HK-2 (cell line): ENCODE results near the gene MOV10L1.

Source experiments
- DNase-seq: peaks from one replicate; pipeline ENCODE4 v3.0.0-alpha.2; 2018; ENCODE audit not compliant: unreplicated experiment

MOV10L1 gene

GRCh38 chr22:50189849-50190181 is 100.0 kb downstream of the MOV10L1 start:
- DNase-seq: no peak

DNA sequence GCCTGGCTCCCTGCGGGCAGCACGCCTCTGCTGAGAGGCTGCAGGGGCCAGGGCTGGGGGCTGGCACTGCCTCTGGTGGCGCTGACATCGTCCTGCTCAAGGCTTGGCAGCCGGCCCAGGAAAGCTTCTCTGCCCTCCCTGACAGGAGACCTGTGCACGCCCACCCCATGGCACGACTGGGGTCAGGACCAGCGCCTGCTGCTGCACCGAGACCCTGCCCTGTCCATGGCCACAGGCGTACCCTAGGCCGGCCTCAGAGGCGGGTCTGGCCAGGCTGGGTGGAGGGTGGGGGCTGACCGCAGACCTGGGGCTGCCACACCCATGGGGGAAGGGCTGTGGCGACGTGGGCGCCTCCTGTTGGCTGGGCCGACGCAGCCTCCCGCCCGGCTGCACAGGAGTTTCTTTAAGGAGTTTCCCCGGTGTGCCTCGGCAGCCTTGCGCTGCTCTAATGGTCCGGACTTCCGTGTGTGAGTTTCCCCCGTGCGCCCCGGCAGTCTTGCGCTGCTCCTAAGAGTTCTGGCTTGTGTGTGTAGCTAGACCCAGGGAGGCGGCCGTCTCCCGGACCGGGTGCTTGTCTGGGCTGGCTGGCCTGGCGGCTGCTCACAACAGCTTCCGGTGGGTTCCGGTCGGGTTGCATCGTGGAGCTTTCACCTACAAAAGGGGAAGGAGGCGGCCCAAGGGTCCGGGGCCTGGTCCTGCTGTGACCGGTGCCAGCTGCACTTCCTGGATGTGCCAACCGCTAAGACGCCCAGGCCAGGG is 100.6 kb downstream of the MOV10L1 start:
- peak; percentile 82 for DNase-seq

GRCh38 chr22:50190941-50191741 is 101.3 kb downstream of the MOV10L1 start:
- DNase-seq: no peak

DNA sequence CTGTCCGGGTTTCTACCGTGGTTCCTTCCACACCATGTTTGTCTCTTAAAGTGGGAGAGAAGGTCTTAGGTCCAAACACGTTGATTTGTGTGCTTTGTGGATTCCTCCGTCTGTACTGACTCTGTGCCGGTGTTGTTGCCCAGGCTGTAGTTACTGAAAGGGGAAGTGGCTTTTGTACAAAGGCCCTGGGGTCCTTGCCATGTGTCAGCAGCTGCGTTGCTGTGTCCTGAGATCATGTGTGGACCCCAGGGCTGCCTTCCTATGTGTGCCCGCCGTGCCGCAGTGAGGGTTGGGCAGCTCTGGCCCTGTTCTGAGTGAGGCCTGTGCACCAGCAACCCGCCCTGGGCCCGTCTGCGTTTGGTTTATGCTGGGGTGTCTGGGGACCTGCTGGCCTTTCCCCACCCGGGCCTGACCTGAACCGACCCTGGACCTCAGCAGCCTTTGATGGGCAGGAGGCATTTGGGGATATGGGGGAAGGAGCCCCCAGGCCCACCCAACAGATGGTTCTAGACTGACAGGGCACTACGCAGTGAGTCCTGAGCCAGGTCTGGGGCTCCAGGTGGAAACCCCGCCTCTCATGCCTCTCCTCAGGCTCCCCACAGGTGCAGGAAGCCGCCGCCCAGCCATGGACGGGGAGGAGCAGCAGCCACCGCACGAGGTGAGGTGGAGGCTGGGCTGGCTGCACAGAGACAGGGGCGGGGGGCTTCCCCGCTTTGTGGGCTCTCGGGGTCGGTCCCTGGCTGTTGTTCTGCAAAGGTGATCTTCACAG is 102.8 kb downstream of the MOV10L1 start:
- no peak for DNase-seq

- no peak for DNase-seq
These were observed 103.8 kb downstream of the MOV10L1 start for GRCh38 chr22:50193621-50194020.

- no peak for DNase-seq
These were observed 104.4 kb downstream of the MOV10L1 start for GRCh38 chr22:50194037-50194805.

GRCh38 chr22:50196256-50196655 is 106.5 kb downstream of the MOV10L1 start:
- no peak for DNase-seq

DNA sequence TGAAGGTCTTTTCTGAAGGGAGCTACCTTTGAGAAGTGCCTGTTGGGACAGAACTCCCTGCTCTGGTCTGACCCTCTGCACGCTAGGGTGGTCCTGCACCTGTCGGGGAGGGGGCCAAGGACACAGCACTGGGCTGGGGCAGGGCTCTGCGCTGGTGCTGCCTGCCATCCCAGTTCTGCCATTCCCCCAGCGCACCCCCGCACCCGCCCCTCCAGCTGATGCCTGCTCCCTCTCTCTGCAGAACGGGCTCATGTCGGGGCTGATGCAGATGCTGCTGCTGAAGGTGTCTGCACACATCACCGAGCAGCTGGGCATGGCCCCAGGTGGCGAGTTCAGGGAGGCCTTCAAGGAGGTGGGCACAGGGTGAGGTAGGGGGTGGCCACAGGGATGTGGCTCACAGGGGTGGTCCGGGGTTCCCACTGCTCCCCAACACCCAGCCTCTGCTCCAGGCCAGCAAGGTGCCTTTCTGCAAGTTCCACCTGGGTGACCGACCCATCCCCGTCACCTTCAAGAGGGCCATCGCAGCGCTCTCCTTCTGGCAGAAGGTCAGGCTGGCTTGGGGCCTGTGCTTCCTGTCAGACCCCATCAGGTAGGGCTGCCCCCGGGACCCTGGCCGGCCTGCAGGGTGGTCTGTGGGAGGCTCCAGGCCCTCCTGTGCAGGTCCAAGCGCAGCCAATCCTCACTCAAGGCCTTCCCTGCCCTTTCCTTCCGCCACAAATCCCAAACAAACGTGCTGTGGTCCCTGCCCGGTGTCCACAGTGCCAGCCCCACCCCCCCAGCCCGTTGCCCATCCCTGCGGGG is 107.4 kb downstream of the MOV10L1 start:
- DNase-seq: no peak

GRCh38 chr22:50197856-50198623 is 108.2 kb downstream of the MOV10L1 start:
- no peak for DNase-seq

DNA sequence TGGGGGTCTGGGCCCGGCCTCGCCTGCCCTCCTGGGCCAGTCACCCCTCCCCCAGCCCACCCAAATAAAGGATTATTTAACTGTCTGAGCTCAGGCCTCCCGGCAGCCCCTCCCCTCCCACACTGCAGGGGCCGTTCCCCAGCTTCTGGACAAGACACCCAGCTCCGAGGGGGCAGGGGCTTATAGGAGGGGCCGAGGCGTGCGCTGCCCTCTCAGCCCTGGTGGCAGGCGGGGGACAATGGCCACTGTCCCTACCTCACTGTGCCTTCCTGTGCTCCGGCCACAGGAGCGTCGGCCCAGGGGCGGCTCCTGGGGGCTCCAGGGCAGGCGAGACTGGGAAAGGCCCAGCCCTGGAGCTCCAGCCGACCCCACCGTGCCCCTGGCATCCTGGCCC is 108.8 kb downstream of the MOV10L1 start:
- no peak for DNase-seq

- no peak for DNase-seq
These were observed 109.5 kb downstream of the MOV10L1 start for GRCh38 chr22:50199251-50199721.

- DNase-seq: peak; percentile 31
These were observed 110.1 kb downstream of the MOV10L1 start for GRCh38 chr22:50199829-50200460.

DNA sequence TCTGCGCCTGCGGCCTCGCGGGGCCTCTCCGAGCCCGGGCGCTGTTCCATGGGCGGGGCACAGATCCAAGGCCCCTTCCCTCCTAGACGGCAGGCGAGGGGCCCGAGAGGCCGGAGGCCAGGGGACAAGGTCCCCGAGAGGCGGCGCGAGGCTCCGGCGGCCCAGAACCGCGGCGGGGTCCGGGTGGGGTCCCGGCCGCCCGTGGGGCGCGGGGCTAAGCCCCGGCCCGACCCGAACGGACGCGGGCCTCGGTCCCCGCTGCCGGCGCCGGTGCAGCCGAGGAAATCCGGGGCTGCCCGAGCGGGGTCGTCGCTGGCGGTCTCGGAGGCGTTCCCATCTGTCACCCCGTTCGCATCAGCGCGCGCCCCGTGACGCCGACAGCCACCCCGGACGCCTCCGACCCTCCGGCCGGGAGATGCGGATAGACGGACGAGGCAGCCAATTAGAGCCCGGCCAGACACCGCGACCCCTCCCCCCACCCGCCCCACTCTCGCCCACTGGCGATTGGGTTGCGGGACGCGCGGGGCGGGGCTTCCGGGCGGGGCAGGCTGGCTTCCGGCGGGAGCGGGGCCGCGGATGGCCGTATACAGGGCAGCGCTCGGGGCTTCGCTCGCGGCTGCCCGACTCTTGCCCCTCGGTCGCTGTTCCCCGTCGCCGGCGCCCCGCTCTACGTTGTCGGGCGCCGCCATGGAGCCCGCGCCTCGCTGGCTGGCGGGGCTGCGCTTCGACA is 110.8 kb downstream of the MOV10L1 start, which contains the start of gene SELENOO:
Gene SELENOO, plus strand, starts transcription at position 551 of the 730 bp plus-strand sequence. Its CDS starts 26 bp downstream, at position 577.
- DNase-seq: peak; percentile 91

- DNase-seq: peak; percentile 22
These were observed 111.7 kb downstream of the MOV10L1 start for GRCh38 chr22:50201191-50202129.

DNA sequence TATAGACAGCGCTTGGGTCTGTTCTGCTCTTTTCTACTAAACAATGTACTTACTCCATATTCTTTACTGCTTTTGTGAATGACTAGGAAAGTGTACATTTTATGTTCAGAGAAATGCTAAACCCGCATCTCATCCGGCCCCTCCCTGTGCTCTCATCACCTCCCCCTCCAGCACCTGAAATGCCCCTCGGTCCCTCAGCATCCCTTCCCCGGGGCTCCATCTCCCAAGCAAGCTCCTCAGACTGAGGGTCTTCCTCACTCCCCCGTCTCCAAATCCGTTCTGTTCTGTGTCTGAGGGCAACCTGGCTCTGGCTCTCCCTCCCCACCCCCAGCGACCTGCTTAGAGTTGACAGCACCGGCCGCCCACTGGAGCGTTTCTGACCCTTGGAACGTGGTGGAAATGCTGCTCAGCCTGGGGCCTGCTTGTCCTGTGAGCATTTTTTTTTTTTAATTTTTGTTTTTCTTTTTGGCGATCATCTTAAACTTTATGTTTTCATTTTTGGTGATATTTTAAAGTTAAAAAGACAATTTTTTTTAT is 112.4 kb downstream of the MOV10L1 start:
- no peak for DNase-seq

- DNase-seq: no peak
These were observed 113.5 kb downstream of the MOV10L1 start for GRCh38 chr22:50203288-50203687.

DNA sequence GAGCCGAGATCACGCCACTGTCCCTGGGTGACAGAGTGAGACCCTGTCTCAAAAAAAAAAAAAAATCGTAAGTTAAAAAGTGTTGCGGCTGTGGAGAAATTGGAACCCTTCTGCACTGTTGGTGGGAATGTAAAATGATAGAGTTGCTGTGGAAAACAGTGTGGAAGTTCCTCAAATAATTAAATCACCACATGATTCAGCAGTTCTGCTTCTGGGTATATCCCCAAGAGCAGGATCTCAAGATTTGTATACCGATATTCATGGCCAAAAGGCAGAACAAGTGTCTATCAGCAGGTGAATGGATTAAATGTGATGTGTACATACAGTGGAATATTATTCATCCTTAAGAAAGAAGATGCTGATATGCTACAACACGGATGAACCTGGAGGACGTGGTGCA is 114.8 kb downstream of the MOV10L1 start:
- DNase-seq: no peak
